ENCODE measurements around the gene DIO3.

The DIO3 gene

GRCh38 chr14:101561145-101561896 is at the start of gene DIO3:
DIO3 (plus strand) TSS chr14:101561495.
- no peak for DNase-seq

DNA sequence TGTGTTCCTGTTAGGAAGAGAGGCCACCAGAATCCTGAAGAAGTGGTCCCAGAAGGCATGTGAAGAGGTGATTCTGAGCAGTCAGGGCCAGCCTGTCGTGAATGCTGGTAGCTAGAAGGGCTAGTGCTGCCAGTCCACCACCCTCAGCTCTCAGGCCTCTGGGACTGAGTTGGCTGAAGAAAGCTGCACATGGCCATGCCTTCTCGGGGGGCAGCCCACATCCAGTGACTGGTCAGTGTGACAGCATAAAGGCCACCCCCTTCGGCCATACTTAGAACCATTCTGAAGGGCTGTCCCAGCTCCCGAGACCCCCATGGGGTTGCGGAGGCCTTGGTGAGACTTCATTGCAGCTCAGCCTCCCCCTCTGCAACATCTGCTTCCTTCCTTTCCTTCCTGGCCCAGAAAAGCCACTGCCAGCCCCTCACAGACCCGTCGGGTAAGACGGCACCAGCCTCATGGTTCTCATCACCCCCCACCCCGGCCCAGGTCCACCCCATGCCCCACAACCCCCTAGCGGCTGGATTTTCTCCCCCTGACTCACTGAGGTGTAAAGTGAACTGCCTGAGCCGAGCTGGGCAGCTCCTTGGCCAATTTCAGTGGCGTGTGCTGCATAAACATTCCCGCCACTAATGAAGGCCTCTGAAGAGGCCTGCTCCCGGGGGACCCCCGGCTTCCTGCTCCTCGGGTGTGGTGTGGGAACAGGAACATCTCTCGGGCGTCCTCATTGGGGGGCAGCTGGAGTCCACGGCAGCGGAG is 49.5 kb upstream of the DIO3 start:
- no peak for DNase-seq

DNA sequence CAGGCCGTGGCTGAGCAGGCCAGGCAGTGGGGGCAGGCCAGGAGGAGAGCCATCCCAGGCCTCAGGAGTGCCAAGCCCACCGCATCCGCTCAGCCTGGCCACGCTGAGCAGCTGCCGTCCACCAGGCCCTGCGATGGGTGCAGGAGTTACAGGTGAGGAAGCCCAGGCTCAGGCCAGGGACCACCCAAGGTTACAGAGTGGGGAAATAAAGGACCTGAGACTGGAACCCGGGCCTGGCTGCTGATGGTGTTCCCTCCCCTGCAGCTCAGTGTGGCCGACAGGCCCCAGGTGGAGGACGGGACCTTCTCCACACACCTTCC is 49.0 kb upstream of the DIO3 start:
- no peak for DNase-seq

DNA sequence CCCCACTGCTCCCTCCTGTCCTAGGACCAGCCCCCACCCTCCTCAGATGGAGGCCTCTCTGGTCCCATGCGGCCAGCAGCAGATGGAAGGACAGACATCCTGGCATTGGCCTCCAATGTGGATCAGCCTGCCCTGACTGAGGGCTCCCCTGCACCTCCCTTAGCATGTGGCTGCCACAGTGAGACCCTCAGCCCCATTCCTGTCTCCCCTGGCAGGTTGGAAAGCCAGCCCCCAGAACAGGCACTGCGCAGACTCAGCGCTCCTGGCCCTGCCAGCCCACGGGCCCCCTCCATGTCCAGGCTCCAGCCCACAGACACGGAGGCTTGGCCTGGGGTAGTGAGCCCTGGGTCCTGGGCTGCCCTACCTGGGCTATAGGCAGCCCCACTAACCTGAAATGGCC is 47.2 kb upstream of the DIO3 start:
- DNase-seq, result no peak

DNA sequence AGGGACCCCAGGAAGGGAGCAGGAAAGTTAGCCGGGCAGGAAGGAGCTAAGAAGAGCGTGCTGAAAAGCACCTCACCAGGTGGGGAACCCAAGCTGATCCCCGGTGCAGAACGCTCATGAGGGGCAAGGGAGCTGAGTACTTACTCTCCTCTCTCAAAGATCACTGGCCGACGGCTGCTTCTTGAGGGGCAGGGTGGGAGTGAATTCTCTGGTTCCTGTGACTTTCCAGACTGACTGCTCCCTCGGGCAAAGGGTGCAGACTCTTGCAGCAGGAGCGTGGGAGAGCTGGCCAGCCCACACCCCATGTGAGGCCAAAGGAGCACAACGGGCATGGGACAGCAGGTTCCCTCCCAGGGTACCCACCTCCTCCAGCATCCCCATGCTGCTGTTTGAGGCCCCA is 44.9 kb upstream of the DIO3 start:
- DNase-seq, result no peak

- no peak for DNase-seq
These were observed 42.5 kb upstream of the DIO3 start for GRCh38 chr14:101518611-101519473.

DNA sequence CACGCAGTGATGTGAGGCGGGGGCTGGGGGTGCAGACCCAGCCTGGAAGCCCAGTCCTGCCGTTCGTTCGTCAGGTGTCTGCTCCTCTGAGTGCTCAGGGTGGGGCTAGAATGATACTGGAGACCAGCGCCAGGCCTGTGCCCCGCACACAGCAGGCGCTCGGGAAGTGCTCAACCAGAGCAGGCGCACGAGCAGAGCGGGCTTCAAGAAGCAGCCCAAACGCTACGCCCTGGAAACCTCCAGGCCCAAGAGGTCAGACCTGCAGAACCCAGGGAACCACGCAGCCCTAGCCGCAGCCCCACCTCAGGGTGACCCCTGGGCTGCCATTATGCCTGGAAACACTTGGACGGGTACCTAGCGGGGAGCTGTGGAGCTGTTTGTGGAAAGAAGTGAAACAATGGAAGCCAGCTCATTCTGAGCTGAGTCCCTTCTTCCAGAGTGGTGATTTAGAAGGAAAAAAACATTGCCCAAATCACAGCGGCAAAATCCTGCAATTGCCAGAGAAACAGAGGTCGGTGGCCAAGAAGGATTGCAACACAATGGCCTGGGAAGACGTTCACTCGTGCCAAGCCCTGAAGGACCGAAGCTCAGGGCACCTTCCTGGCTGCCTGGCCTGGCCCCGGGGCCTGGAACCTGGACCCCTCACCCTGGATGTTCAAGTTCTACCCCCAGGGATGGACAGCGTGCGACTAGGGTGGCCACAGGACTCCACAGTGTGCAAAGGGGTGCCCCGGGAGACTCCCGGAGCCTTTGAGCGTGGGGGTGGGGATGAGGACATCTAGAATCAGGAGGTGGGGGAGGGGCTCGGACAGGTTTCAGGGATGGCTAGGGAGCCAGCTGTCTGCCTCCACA is 40.4 kb upstream of the DIO3 start:
- DNase-seq, result no peak

GRCh38 chr14:101521473-101521915 is 39.8 kb upstream of the DIO3 start:
- DNase-seq, result no peak

GRCh38 chr14:101521978-101522377 is 39.3 kb upstream of the DIO3 start:
- DNase-seq, result no peak

DNA sequence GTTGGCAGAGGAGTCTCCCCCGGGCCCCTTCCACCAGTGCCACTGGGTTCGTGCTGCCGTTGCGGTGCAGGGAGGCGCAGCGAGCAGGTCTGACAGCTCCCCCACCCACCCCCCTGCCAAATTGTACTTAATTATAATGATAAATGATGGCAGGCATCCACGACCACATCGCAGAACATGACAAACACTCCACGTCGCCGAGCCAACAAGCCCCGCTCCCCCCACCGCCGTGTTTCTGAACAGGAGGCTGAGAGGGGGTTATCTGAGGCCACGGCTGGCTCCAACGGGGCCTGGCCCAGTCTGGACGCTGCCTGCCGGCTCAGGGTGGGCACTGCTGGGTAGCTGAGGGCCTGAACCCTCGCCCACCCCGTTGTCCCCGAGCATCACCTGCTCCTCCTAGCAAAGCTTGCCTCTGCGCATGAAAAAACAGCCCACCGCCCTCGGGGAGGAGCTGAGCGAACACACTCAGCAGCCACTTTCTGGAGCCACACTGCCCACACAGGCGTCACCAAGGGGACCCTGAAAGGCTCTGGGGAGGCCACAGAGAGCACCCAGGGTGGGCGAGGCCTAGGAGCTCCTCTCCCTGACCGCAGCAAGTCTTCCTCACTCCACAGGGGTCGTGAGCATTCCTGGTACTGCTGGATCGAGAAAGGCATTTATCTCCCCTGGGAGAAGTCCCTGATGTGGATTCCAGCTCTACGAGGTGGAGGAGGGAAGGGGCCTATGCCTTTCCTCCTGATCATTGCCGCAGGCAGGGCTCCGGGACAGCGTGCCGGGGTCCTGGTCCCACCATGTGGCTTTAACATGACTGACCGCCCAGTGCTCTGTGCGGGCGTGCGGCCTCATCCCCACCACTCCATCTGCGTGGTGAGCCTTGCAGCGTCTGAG is 35.4 kb upstream of the DIO3 start:
- DNase-seq, result no peak

- DNase-seq, result no peak
These were observed 33.3 kb upstream of the DIO3 start for GRCh38 chr14:101527987-101528386.

GRCh38 chr14:101529079-101529478 is 32.2 kb upstream of the DIO3 start:
- no peak for DNase-seq

- DNase-seq, result no peak
These were observed 27.1 kb upstream of the DIO3 start for GRCh38 chr14:101534198-101534597.

DNA sequence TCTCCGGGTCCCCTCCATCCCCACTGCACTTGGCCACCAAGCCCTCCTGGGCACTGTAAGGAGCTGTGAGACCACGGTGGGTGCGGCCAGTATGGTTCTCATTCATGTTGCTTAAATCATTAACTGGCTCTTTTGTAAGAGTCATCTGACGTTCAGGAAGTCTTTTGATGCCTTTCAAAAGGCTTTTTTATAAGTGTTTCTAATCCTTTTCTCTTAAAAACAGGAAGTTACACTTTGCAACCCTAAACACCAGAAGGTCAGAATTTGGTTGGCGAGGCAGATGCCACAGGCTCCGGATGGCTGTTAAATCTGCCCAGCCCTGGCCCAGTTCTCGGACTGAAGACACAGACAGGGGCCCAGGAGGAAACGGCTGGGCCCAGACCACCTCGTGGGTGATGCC is 26.1 kb upstream of the DIO3 start:
- peak; percentile 38 for DNase-seq

- no peak for DNase-seq
These were observed 25.5 kb upstream of the DIO3 start for GRCh38 chr14:101535701-101536207.

GRCh38 chr14:101537286-101537685 is 24.0 kb upstream of the DIO3 start:
- DNase-seq, result no peak

GRCh38 chr14:101538878-101539277 is 22.4 kb upstream of the DIO3 start:
- no peak for DNase-seq

- DNase-seq, result no peak
These were observed 21.4 kb upstream of the DIO3 start for GRCh38 chr14:101539880-101540279.

DNA sequence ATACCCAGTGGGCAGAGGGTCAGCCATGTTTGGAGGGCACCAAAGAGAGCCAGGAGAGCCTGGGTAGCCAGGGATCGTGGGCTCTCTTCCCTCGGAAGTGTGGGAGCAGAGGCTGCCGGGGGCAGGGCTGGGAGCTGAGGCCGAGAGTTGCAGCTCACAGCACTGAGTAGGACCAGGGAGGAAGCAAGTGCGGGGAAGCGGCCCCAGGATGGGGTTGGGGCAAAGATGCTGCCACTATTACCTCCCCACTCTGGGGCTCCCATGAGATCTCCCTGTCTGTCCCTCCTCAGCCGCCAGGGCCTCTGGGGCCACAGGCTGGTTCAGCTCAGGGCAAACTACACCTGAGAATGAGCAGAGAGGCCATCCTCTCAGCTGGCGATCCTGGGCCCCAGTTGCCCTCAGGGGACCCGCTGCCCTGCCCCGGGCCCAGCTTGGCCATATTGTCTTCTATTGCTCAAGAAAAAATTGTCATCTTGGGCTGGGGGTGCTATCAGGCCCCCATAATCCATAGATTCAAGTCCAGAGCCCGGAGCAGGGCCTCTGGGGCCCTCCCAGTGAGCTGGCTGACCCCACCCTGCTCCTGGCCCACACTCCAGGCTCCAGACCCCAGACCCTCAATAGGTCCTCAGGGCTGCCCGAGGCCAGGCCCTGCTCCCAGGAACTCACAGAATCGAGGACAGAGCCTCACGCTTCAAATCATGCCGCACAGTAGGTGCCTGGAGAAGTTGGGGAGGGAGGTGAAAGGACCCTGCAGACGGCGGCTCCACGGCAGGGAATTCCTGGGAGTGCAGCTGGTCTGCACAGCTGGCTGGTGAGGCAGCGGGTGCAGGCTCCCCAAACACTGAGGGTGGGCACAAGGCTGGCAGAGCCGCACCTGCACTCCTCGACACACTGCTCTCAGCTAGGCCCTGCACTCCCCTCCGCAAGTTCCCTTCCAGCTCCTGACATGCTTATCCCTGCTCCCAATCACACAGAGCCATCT is 20.5 kb upstream of the DIO3 start:
- no peak for DNase-seq

- DNase-seq, result no peak
These were observed 18.9 kb upstream of the DIO3 start for GRCh38 chr14:101542391-101542790.
